Mesendoderm (in vitro differentiated cells): Measurements from ENCODE around the gene ANO2.

ENCODE experiments used
- DNase-seq: peaks from one replicate; pipeline ENCODE4 v3.0.0; 2013
- H2AK5ac ChIP-seq: 2 replicates; pipeline ENCODE4 v1.6.1; 2013; ENCODE audit warnings: low read length, inconsistent platforms
- H2BK120ac ChIP-seq: 2 replicates; pipeline ENCODE4 v1.6.1; 2013; ENCODE audit warnings: low read depth, mild to moderate bottlenecking, low read length, moderate library complexity, mixed read lengths
- H2BK15ac ChIP-seq: replicated peaks from 2 replicates; pipeline ENCODE4 v1.6.1; 2013; ENCODE audit warnings: low read depth, mild to moderate bottlenecking, moderate library complexity
- H2BK5ac ChIP-seq: 2 replicates; pipeline ENCODE4 v1.6.1; 2013; ENCODE audit warnings: low read length, inconsistent platforms
- H3K18ac ChIP-seq: 2 replicates; pipeline ENCODE4 v1.6.1; 2013; ENCODE audit warnings: mild to moderate bottlenecking, low read length, mixed read lengths
- H3K23ac ChIP-seq: one replicate; pipeline ENCODE4 v1.6.1; 2013; ENCODE audit warnings: low read length
- H3K27ac ChIP-seq: 2 replicates; pipeline ENCODE4 v1.5.1; 2013; ENCODE audit warnings: low read depth, mild to moderate bottlenecking, inconsistent platforms, low read length, moderate library complexity
- H3K27me3 ChIP-seq: 2 replicates; pipeline ENCODE4 v1.6.1; 2013; ENCODE audit warnings: low read length, control low read depth, mild to moderate bottlenecking, inconsistent platforms; ENCODE audit not compliant: insufficient read depth, poor library complexity
- H3K36me3 ChIP-seq: 2 replicates; pipeline ENCODE4 v1.6.1; 2013; ENCODE audit warnings: low read length, inconsistent platforms; ENCODE audit not compliant: control insufficient read depth, insufficient read depth
- H3K4ac ChIP-seq: one replicate; pipeline ENCODE4 v1.6.1; 2013; ENCODE audit warnings: low read depth, mild to moderate bottlenecking, low read length, moderate library complexity
- H3K4me1 ChIP-seq: 2 replicates; pipeline ENCODE4 v1.6.1; 2013; ENCODE audit warnings: low read depth, low read length, inconsistent platforms; ENCODE audit not compliant: control insufficient read depth
- H3K4me2 ChIP-seq: 2 replicates; pipeline ENCODE4 v1.6.1; 2013; ENCODE audit warnings: low read length
- H3K4me3 ChIP-seq: 2 replicates; pipeline ENCODE4 v1.5.1; 2013; ENCODE audit warnings: mild to moderate bottlenecking, low read length
- H3K56ac ChIP-seq: one replicate; pipeline ENCODE4 v1.6.1; 2013; ENCODE audit warnings: low read length
- H3K79me1 ChIP-seq: 2 replicates; pipeline ENCODE4 v1.6.1; 2013; ENCODE audit warnings: low read length, inconsistent platforms
- H3K79me2 ChIP-seq: 2 replicates; pipeline ENCODE4 v1.6.1; 2013; ENCODE audit warnings: mild to moderate bottlenecking, low read length; ENCODE audit not compliant: control insufficient read depth, insufficient read depth
- H3K9ac ChIP-seq: 2 replicates; pipeline ENCODE4 v1.6.1; 2013; ENCODE audit warnings: low read length, inconsistent platforms
- H4K5ac ChIP-seq: one replicate; pipeline ENCODE4 v1.6.1; 2013; ENCODE audit warnings: low read length
- H4K8ac ChIP-seq: one replicate; pipeline ENCODE4 v1.6.1; 2013; ENCODE audit warnings: low read depth, mild to moderate bottlenecking, control low read depth, low read length, moderate library complexity
- WGBS: extraction: QIAGEN DNeasy Blood & Tissue Kit; methylation state at CpG from one replicate; pipeline ENCODE4 v1.1.7; 2013; ENCODE audit warnings: low lambda C conversion rate, missing lambda C conversion rate; ENCODE audit not compliant: insufficient coverage; ENCODE audit errors: extremely low coverage; 5-methylcytosine and 5-hydroxymethylcytosine counted together

The ANO2 gene

DNA sequence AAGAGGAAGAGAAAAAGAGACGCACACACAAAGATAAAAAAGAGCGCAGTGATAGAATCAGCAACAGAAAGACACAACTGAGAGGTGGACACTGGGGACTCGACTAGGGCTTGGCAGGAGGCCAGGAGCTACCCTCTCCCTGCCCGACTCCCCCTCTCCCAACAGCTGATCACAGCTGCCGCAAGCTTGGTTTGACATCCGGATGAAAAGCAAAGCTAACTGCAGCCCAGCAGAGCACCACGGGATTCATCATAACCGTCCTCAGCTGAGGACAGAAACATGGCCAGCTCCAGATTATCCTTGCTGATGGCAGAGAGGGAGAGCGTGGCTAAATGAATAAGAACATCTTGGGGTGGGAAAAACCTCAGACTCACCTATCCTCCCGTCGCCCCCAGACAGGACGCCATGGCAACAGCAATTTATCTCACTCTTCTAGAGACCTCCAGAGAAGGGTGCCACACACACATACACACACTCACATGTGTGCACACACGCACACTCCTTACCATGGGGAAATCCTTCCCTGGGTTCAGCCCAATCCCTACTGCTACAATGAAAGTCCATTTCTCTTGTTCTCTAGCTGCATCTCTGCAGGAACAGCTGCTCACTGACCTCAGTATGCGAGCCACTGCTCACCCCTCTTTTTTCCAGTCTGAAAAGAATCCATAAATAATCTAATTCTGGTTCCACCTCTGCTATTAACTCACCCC lies 377.9 kb downstream of the ANO2 start:
- Histone ChIP-seq H4K8ac (no peak overlapping the region), H3K4me3 (no peak overlapping the region), H2BK15ac (no peak overlapping the region), H3K56ac (no peak overlapping the region), H2BK5ac (no peak overlapping the region), H3K27me3 (no peaks in the 10 kb centered on the region), H4K5ac (no peak overlapping the region), H3K36me3 (no peaks in the 10 kb centered on the region), H3K4me2 (no peak overlapping the region), H3K18ac (no peak overlapping the region), H2AK5ac (no peak overlapping the region), H3K23ac (no peak overlapping the region), H3K9ac (no peak overlapping the region), H3K79me2 (no peaks in the 10 kb centered on the region), H3K27ac (no peak overlapping the region), H3K4ac (no peak overlapping the region), H3K79me1 (no peaks in the 10 kb centered on the region), H2BK120ac (no peak overlapping the region), H3K4me1 (peaks cover 3% of the 10 kb centered on the region)
- no peak for DNase-seq
- no CpG with 5 or more reads among the region's 14 CpGs for WGBS

DNA sequence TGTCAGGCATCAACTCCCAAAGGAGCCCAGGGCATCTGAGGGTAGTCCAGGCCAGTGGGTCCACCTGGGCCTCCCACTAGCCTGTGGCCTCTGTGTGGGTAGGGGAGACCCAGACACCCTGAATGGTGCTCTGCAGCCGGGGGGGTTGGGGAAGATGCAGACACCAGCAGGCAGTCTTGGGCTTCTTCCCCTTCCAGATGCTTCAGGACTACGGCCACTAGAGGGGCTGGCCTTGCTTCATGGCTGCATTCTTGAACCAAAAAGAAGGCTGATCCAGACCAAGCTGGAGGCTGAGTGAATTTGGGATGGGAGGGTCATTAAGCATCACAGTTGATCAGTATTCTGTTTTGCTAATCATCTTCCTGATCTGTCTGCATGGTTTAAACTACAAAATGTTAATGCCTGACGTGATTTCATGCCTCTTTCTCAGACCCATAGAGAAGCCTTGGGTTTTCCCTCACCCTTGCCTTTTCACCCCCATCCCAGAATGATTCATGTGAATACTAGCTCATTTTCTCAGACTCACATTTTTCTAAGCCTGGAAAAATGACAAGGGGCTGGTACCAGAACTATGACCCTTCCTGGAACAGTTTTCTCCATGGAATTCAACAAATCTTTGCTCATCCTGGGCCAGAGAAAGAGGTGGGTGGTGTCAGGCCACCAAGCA lies 379.0 kb downstream of the ANO2 start:
- WGBS = no CpG with 5 or more reads among the region's 3 CpGs
- Histone ChIP-seq H3K79me2 (no peaks in the 10 kb centered on the region), H3K27me3 (no peaks in the 10 kb centered on the region), H3K4me1 (peaks cover 3% of the 10 kb centered on the region), H3K56ac (no peak overlapping the region), H3K27ac (no peak overlapping the region), H2BK120ac (no peak overlapping the region), H3K18ac (no peak overlapping the region), H3K79me1 (no peaks in the 10 kb centered on the region), H2BK15ac (no peak overlapping the region), H2AK5ac (no peak overlapping the region), H3K9ac (no peak overlapping the region), H2BK5ac (no peak overlapping the region), H3K23ac (no peak overlapping the region), H3K36me3 (no peaks in the 10 kb centered on the region), H3K4ac (no peak overlapping the region), H4K8ac (no peak overlapping the region), H4K5ac (no peak overlapping the region), H3K4me2 (no peak overlapping the region), H3K4me3 (no peak overlapping the region)
- DNase-seq = no peak

DNA sequence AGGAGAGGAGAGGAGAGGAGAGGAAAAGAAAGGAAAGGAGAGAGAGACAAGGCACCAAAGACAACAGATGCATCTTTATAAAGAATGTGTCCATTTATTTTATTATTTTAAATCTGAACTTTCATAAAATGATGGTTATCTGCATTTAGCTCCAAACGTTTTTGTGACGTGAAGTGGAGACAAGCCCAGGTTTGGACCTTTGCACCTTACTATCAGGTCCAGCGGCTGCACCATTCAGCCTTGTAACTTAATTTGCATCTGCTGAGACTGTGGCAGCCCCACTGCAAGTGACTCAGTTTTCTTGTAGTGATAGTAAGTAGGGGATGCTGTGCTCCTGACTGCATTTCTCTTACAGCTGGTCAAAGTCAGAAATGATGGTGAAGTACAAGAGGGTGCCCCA lies 382.5 kb downstream of the ANO2 start:
- no peaks in the 10 kb centered on the region for H3K27me3 ChIP-seq
- no peaks in the 10 kb centered on the region for H3K36me3 ChIP-seq
- no peak overlapping the region for H3K23ac ChIP-seq
- WGBS = no CpG with 5 or more reads among the region's 3 CpGs
- H3K4me2 ChIP-seq = no peak overlapping the region
- no peak overlapping the region for H3K4ac ChIP-seq
- no peak overlapping the region for H2BK120ac ChIP-seq
- no peak overlapping the region for H4K5ac ChIP-seq
- H3K18ac ChIP-seq = no peak overlapping the region
- H3K79me1 ChIP-seq = no peaks in the 10 kb centered on the region
- H4K8ac ChIP-seq = no peak overlapping the region
- no peak overlapping the region for H3K56ac ChIP-seq
- H3K79me2 ChIP-seq = no peaks in the 10 kb centered on the region
- DNase-seq = no peak
- H3K9ac ChIP-seq = no peak overlapping the region
- H3K4me3 ChIP-seq = no peak overlapping the region
- peaks cover 1% of the 10 kb centered on the region for H3K4me1 ChIP-seq
- no peak overlapping the region for H2BK5ac ChIP-seq
- no peak overlapping the region for H2BK15ac ChIP-seq
- no peak overlapping the region for H3K27ac ChIP-seq
- no peak overlapping the region for H2AK5ac ChIP-seq

DNA sequence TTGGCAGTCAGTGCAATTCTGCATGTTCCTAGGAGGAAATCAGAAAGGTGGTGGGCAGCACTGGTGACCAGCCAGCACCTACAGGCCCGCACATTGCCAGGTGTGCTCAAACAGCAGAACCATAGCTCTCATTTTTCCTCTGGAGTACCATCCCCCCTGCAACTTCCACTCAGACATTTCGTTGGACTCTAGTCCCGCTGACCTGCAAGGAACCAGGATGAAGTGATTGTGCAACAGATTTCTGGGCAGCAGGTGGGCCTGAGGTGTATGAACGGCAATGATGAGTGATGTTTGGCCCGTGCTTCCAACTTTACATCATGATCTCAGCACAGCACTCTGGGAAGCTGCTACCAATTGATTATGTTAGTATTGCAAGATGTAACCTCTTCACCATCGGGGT lies 383.2 kb downstream of the ANO2 start:
- H3K27ac ChIP-seq = no peak overlapping the region
- no peak overlapping the region for H2BK120ac ChIP-seq
- WGBS = no CpG with 5 or more reads among the region's 6 CpGs

DNA sequence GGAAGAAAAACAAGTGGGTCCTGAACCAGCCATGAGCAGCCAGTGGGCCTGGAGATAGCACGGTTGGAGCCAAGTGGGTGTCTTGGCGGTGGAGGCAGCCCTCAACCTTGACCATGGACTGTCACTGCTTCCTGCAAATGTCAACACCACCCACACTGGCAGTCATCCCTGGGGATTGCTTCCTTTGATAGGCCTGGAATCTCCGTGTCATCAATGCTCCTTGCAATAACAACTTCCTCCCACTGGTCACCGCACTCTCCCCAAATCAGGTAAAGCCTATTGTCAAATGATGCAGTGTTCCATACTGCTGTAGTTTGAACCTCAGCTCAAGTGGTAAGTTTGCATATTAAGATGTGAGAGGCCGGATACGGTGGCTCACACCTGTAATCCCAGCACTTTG lies 384.0 kb downstream of the ANO2 start:
- Histone ChIP-seq H3K23ac (no peak overlapping the region), H3K4me2 (no peak overlapping the region), H3K36me3 (no peaks in the 10 kb centered on the region), H3K27me3 (no peaks in the 10 kb centered on the region), H3K18ac (no peak overlapping the region), H4K8ac (no peak overlapping the region), H3K9ac (no peak overlapping the region), H3K79me1 (no peaks in the 10 kb centered on the region), H2BK120ac (no peak overlapping the region), H4K5ac (no peak overlapping the region), H3K4me1 (peaks cover 1% of the 10 kb centered on the region), H3K27ac (no peak overlapping the region), H2BK5ac (no peak overlapping the region), H3K4ac (no peak overlapping the region), H3K56ac (no peak overlapping the region), H3K79me2 (no peaks in the 10 kb centered on the region), H2BK15ac (no peak overlapping the region), H3K4me3 (no peak overlapping the region), H2AK5ac (no peak overlapping the region)
- DNase-seq = peak; percentile 79
- WGBS = no CpG with 5 or more reads among the region's 6 CpGs

More for the DNA sequence above, 383.2 kb downstream of the ANO2 start:
- Histone ChIP-seq H3K18ac (no peak overlapping the region), H3K36me3 (no peaks in the 10 kb centered on the region), H4K5ac (no peak overlapping the region), H2BK15ac (no peak overlapping the region), H2BK5ac (no peak overlapping the region), H3K4me1 (peaks cover 1% of the 10 kb centered on the region), H3K4me3 (no peak overlapping the region), H3K9ac (no peak overlapping the region), H3K27me3 (no peaks in the 10 kb centered on the region), H3K79me1 (no peaks in the 10 kb centered on the region), H2AK5ac (no peak overlapping the region), H3K4me2 (no peak overlapping the region), H3K4ac (no peak overlapping the region), H3K23ac (no peak overlapping the region), H3K56ac (no peak overlapping the region), H4K8ac (no peak overlapping the region), H3K79me2 (no peaks in the 10 kb centered on the region)
- no peak for DNase-seq
